Esophagus muscularis mucosa (tissue), 3 donors: ENCODE measurements around the gene TSR1.

Experiments used
- CTCF ChIP-seq, 3 experiments: fragments of 200-600 bp in 2 of 3; fragments of 450-650 bp in 1 of 3; sonication (generic) in 2 of 3; IDR thresholded peaks; one replicate each; pipeline ENCODE4 v1.5.1; 2017 to 2019; ENCODE audit warnings: antibody characterized with exemption in 3 of 3, mild to moderate bottlenecking in 2 of 3, moderate library complexity in 1 of 3
- EP300 ChIP-seq: sonication (generic); formaldehyde crosslinking; IDR thresholded peaks from one replicate; pipeline ENCODE4 v1.6.1; 2017; ENCODE audit warnings: antibody characterized with exemption

- no peak for TF ChIP-seq CTCF (IDR thresholded peaks at IDR 0.05)
- no peak for TF ChIP-seq EP300
Measured at GRCh38 chr17:2370211-2370589, 33.9 kb upstream of the TSR1 start.
